Lower leg skin (tissue), 4 donors: ENCODE data around the gene MAD1L1. TPM values are rescaled to one million over a fixed set of nuclear protein-coding genes. Genes with fewer than 3 reads are reported as not detected.
"Not testable (repeated sequence)": the region's sequence is repeated elsewhere in the genome, so short reads cannot be mapped to it uniquely, and the experiment has no call there.

ENCODE experiments used
- DNase-seq, 2 donors: peaks; one replicate each; pipeline ENCODE4 v3.0.0-alpha.2; 2019; ENCODE audit warnings: low spot score in 2 of 2
- H3K4me3 ChIP-seq: fragments of 200-600 bp; sonication (generic); 2 replicates; pipeline ENCODE4 v1.5.1; 2017; ENCODE audit warnings: mild to moderate bottlenecking, low read depth; ENCODE audit not compliant: poor library complexity, severe bottlenecking
- CTCF ChIP-seq, 3 donors: fragments of 450-650 bp; IDR thresholded peaks; one replicate each; pipeline ENCODE4 v1.5.1; 2016; ENCODE audit warnings: antibody characterized with exemption in 3 of 3, mild to moderate bottlenecking in 3 of 3, moderate library complexity in 2 of 3
- POLR2A ChIP-seq, 2 donors: fragments of 450-650 bp; IDR thresholded peaks; one replicate each; pipeline ENCODE4 v1.6.1; 2016 to 2017; ENCODE audit warnings: antibody characterized with exemption in 2 of 2, mild to moderate bottlenecking in 1 of 2, moderate library complexity in 1 of 2
- WGBS, 2 donors: methylation state at CpG; one replicate each; pipeline ENCODE4 v1.1.5; 2018; 5-methylcytosine and 5-hydroxymethylcytosine counted together
- intact Hi-C: fragments of 100-400 bp; cut with DNase I; formaldehyde crosslinking; loops from one replicate; pipeline ENCODE4 v1.15.0; 2023; ENCODE audit warnings: low total_unique reads
- total RNA-seq, 4 donors: library from RNA; depleted of rRNA; stranded (reverse); fragments of >200 nt; gene quantifications; one replicate each; pipeline ENCODE4 v1.1.0, GENCODE V29; 2016

The MAD1L1 gene
- total RNA-seq, 4 donors from 2014 or later: 37.7 to 77.8 (median 59.4) TPM

- TF ChIP-seq CTCF (IDR thresholded peaks at IDR 0.05) (no peak), POLR2A (IDR thresholded peaks at IDR 0.05) (no peak)
- DNase-seq: peak in 1 of 2 donors; percentile 70
- no peak overlapping the region for H3K4me3 ChIP-seq
- 94 to 95% methylated on average over 23 of the region's 24 CpGs for WGBS, 2 donors
- intact Hi-C loops: no loop called here
Measured at GRCh38 chr7:1823376-1824150, 409.2 kb downstream of the MAD1L1 start.

GRCh38 chr7:1819259-1819841, 413.4 kb downstream of the MAD1L1 start:
- no peak overlapping the region for H3K4me3 ChIP-seq
- TF ChIP-seq POLR2A (IDR thresholded peaks at IDR 0.05) (no peak), CTCF (IDR thresholded peaks at IDR 0.05) (no peak)
- intact Hi-C loops: no loop called here
- WGBS, 2 donors: 84 to 86% methylated on average over 26 of the region's 26 CpGs
- peak in 1 of 2 donors; percentile 79 for DNase-seq

- WGBS, 2 donors: 79 to 85% methylated on average over 24 to 28 of the region's 28 CpGs
- no peak overlapping the region for H3K4me3 ChIP-seq
- TF ChIP-seq POLR2A (IDR thresholded peaks at IDR 0.05) (no peak), CTCF (IDR thresholded peaks at IDR 0.05) (no peak)
- peak in 1 of 2 donors; percentile 56 for DNase-seq
- intact Hi-C loops: no loop called here
Measured at GRCh38 chr7:1818575-1819258, 414.0 kb downstream of the MAD1L1 start.

GRCh38 chr7:1817061-1817712, 415.6 kb downstream of the MAD1L1 start:
- TF ChIP-seq POLR2A (IDR thresholded peaks at IDR 0.05): no peak
- TF ChIP-seq CTCF (IDR thresholded peaks at IDR 0.05): no peak
- WGBS, 2 donors: 92 to 95% methylated on average over 56 to 57 of the region's 57 CpGs
- no peak overlapping the region for H3K4me3 ChIP-seq
- intact Hi-C loops: no loop called here
- DNase-seq: peak; percentile 10 to 70

- DNase-seq: peak; percentile 4 to 59
- intact Hi-C loops, H3K4me3 ChIP-seq: not testable (repeated sequence)
- 67 to 70% methylated on average over 2 to 3 of the region's 7 CpGs for WGBS, 2 donors
Measured at GRCh38 chr7:1816451-1816850, 416.3 kb downstream of the MAD1L1 start.

GRCh38 chr7:1815551-1816281, 417.0 kb downstream of the MAD1L1 start:
- DNase-seq: peak in 1 of 2 donors; percentile 72
- H3K4me3 ChIP-seq, intact Hi-C loops: not testable (repeated sequence)
- WGBS, 2 donors: 92 to 95% methylated on average over 18 to 36 of the region's 36 CpGs
